B cell (primary cell): ENCODE measurements around the gene GPR137. TPM values are rescaled to one million over a fixed set of nuclear protein-coding genes. Genes with fewer than 3 reads are reported as not detected.
"Not testable (repeated sequence)": the region's sequence is repeated elsewhere in the genome, so short reads cannot be mapped to it uniquely, and the experiment has no call there.

Source experiments
- ATAC-seq: fragments of 200-7000 bp; cut with Tn5 transposase; one replicate; pipeline ENCODE4 v1.10.0; 2021; ENCODE audit warnings: low read depth, mild to moderate bottlenecking, moderate number of reproducible peaks, moderate library complexity
- CTCF ChIA-PET: fragments of 350-600 bp; sonication (Branson Sonifier 250); formaldehyde crosslinking; loops from one replicate; lab custom pipeline; 2021; ENCODE audit warnings: antibody characterized with exemption, inconsistent platforms; lab: Charles Lee
- POLR2A ChIA-PET: fragments of 350-600 bp; sonication (Branson Sonifier 250); formaldehyde crosslinking; loops from one replicate; lab custom pipeline; 2021; ENCODE audit warnings: antibody characterized with exemption; lab: Charles Lee
- DNase-seq: peaks from one replicate; pipeline ENCODE4 v3.0.0; 2013
- H2AFZ ChIP-seq: 2 replicates; pipeline ENCODE4 v1.6.1; 2012; ENCODE audit warnings: mild to moderate bottlenecking, low read depth, low read length; ENCODE audit not compliant: insufficient read depth, poor library complexity, severe bottlenecking
- H3K27ac ChIP-seq, 2 donors: 1 replicate in 1 of 2; 2 replicates in 1 of 2; pipeline ENCODE4 v1.5.1; 2012 to 2013; ENCODE audit warnings: low read length in 2 of 2, mild to moderate bottlenecking in 2 of 2, moderate library complexity in 1 of 2
- H3K27me3 ChIP-seq, 4 experiments: fragments of 200-600 bp in 1 of 4; sonication (generic) in 1 of 4; replicated peaks in 1 of 4; 1 replicate in 2 of 4; 2 replicates in 2 of 4; pipeline versions ENCODE4 v1.6.1 to v1.7.0; 2013 to 2016; ENCODE audit warnings: low read length in 3 of 4, mild to moderate bottlenecking in 2 of 4, mixed read lengths in 1 of 4, moderate library complexity in 1 of 4; ENCODE audit not compliant: insufficient read depth in 4 of 4, control insufficient read depth in 3 of 4; ENCODE audit errors: control extremely low read depth in 1 of 4
- H3K36me3 ChIP-seq, 2 experiments: replicated peaks in 1 of 2; 1 replicate in 1 of 2; 2 replicates in 1 of 2; pipeline versions ENCODE4 v1.6.1 to v1.7.1; 2013; ENCODE audit warnings: low read length in 1 of 2; ENCODE audit not compliant: insufficient read depth in 2 of 2, control insufficient read depth in 1 of 2; ENCODE audit errors: control extremely low read depth in 1 of 2, extremely low read depth in 1 of 2
- H3K4me1 ChIP-seq, 2 donors: fragments of 200-600 bp in 1 of 2; sonication (generic) in 1 of 2; 1 replicate in 1 of 2; 2 replicates in 1 of 2; pipeline versions ENCODE4 v1.5.1 to v1.6.1; 2013 to 2017; ENCODE audit warnings: low read length in 2 of 2; ENCODE audit not compliant: control insufficient read depth in 2 of 2, insufficient read depth in 2 of 2
- H3K4me2 ChIP-seq: replicated peaks from 2 replicates; pipeline ENCODE3; 2012; ENCODE audit warnings: mild to moderate bottlenecking, low read depth, low read length; ENCODE audit not compliant: poor library complexity, severe bottlenecking
- H3K4me3 ChIP-seq, 5 experiments: fragments of 200-600 bp in 1 of 5; sonication (generic) in 1 of 5; 1 replicate in 3 of 5; 2 replicates in 2 of 5; pipeline versions ENCODE4 v1.5.1 to v1.7.0; 2011 to 2016; ENCODE audit warnings: low read length in 4 of 5, mild to moderate bottlenecking in 4 of 5, low read depth in 2 of 5, control low read depth in 1 of 5, moderate library complexity in 1 of 5; ENCODE audit not compliant: insufficient read depth in 1 of 5; ENCODE audit errors: control extremely low read depth in 1 of 5, extremely low read depth in 1 of 5
- H3K79me2 ChIP-seq: fragments of 200-600 bp; sonication (generic); one replicate; pipeline ENCODE4 v1.6.0; 2016; ENCODE audit warnings: low read length; ENCODE audit not compliant: control insufficient read depth, insufficient read depth
- H3K9ac ChIP-seq: fragments of 200-600 bp; sonication (generic); 2 replicates; pipeline ENCODE4 v1.6.1; 2017; ENCODE audit warnings: mild to moderate bottlenecking, low read length, moderate library complexity
- H3K9me3 ChIP-seq, 3 donors: one replicate each; pipeline versions ENCODE4 v1.6.1 to v1.7.1; 2013; ENCODE audit warnings: low read length in 2 of 3; ENCODE audit not compliant: control insufficient read depth in 2 of 3, insufficient read depth in 1 of 3; ENCODE audit errors: control extremely low read depth in 1 of 3
- H4K20me1 ChIP-seq: 2 replicates; pipeline ENCODE4 v1.6.0; 2012; ENCODE audit warnings: mild to moderate bottlenecking, low read length; ENCODE audit not compliant: insufficient read depth, control insufficient read depth, poor library complexity, severe bottlenecking
- H3K27ac Mint-ChIP-seq: one replicate; pipeline ENCODE4 v1.8.0; 2021; ENCODE audit warnings: mixed read lengths
- H3K27me3 Mint-ChIP-seq: one replicate; pipeline ENCODE4 v1.8.0; 2021; ENCODE audit warnings: mixed read lengths
- H3K4me1 Mint-ChIP-seq: one replicate; pipeline ENCODE4 v1.8.0; 2021; ENCODE audit warnings: mixed read lengths
- H3K4me3 Mint-ChIP-seq: one replicate; pipeline ENCODE4 v1.8.0; 2021; ENCODE audit warnings: mixed read lengths
- H3K9me3 Mint-ChIP-seq: one replicate; pipeline ENCODE4 v1.8.0; 2022; ENCODE audit warnings: mixed read lengths; ENCODE audit not compliant: insufficient read depth
- EZH2 ChIP-seq: IDR thresholded peaks from 2 replicates; pipeline ENCODE4 v1.6.1; 2012; ENCODE audit warnings: borderline replicate concordance, low read depth, mild to moderate bottlenecking, moderate library complexity, low read length; ENCODE audit not compliant: insufficient read depth, poor library complexity, severe bottlenecking
- WGBS: methylation state at CpG from one replicate; pipeline ENCODE4 v1.1.5; 2013; ENCODE audit warnings: missing lambda C conversion rate; ENCODE audit not compliant: insufficient coverage; 5-methylcytosine and 5-hydroxymethylcytosine counted together
- intact Hi-C: fragments of 100-400 bp; cut with micrococcal nuclease; formaldehyde crosslinking; loops from one replicate; pipeline ENCODE4 v1.10.0; 2022
- polyA plus RNA-seq: library from polyadenylated mRNA; depleted of rRNA; stranded (reverse); fragments of >200 nt; gene quantifications from 2 replicates; pipeline ENCODE4 v1.2.3, GENCODE V29; 2012
- total RNA-seq, 2 donors: library from RNA; stranded (reverse); fragments of 120-200 nt in 1 of 2; gene quantifications; 1 replicate in 1 of 2; 2 replicates in 1 of 2; pipeline versions ENCODE4 v1.2.3 to v1.2.4, GENCODE V29; 2013 to 2022
- TF ChIP-seq, protein P1 (sequence below): fragments of 200-600 bp; IDR thresholded peaks from one replicate; pipeline ENCODE4 v1.8.0; 2022; ENCODE audit warnings: antibody characterized with exemption, mild to moderate bottlenecking

Gene GPR137
- total and polyA plus RNA-seq, 2 donors (not counting 1 experiment from before 2014, with no cell fraction given), result 49.9 to 66.1 TPM

- ChIA-PET CTCF (interaction anchor here (0.6 to 1.7 kb wide), 3 partner anchors 10 to 116 kb away, joined by 3 to 5 read pairs (median 4); no protein-coding TSS in a partner anchor), POLR2A (interaction anchor here (0.6 kb wide), 1 partner anchor 19 kb away, joined by 4 read pairs; no protein-coding TSS in a partner anchor)
- Mint-ChIP-seq H3K4me3 (peak overlapping the region; percentile 10), H3K4me1 (peaks cover 32% of the 10 kb centered on the region), H3K9me3 (no peaks in the 10 kb centered on the region), H3K27ac (no peak overlapping the region), H3K27me3 (no peaks in the 10 kb centered on the region)
- Histone ChIP-seq H3K4me3 (no peak overlapping the region), H3K27me3 (no peaks in the 10 kb centered on the region), H3K4me1 (peaks cover 8 to 26% of the 10 kb centered on the region in 2 donors), H3K27ac (no peak overlapping the region), H3K9me3 (no peaks in the 10 kb centered on the region), H3K79me2 (peaks cover 37% of the 10 kb centered on the region), H3K4me2 (no peak overlapping the region), H4K20me1 (peaks cover 21% of the 10 kb centered on the region), H2AFZ (no peak overlapping the region), H3K9ac (no peak overlapping the region), H3K36me3 (peaks cover 0 to 32% of the 10 kb centered on the region in 2 experiments)
- intact Hi-C loops, result loop anchor here (5.0 kb wide), 1 partner anchor 427 kb away; the partner anchor contains the start of gene RASGRP2
- WGBS, result 96% methylated on average over 23 of the region's 24 CpGs
- DNase-seq, result no peak
- no peak for TF ChIP-seq EZH2
- TF ChIP-seq, protein P1, sequence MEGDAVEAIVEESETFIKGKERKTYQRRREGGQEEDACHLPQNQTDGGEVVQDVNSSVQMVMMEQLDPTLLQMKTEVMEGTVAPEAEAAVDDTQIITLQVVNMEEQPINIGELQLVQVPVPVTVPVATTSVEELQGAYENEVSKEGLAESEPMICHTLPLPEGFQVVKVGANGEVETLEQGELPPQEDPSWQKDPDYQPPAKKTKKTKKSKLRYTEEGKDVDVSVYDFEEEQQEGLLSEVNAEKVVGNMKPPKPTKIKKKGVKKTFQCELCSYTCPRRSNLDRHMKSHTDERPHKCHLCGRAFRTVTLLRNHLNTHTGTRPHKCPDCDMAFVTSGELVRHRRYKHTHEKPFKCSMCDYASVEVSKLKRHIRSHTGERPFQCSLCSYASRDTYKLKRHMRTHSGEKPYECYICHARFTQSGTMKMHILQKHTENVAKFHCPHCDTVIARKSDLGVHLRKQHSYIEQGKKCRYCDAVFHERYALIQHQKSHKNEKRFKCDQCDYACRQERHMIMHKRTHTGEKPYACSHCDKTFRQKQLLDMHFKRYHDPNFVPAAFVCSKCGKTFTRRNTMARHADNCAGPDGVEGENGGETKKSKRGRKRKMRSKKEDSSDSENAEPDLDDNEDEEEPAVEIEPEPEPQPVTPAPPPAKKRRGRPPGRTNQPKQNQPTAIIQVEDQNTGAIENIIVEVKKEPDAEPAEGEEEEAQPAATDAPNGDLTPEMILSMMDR, result no peak
- no peak for ATAC-seq
Observed at GRCh38 chr11:64314805-64315561, 29.3 kb downstream of the GPR137 start.

DNA sequence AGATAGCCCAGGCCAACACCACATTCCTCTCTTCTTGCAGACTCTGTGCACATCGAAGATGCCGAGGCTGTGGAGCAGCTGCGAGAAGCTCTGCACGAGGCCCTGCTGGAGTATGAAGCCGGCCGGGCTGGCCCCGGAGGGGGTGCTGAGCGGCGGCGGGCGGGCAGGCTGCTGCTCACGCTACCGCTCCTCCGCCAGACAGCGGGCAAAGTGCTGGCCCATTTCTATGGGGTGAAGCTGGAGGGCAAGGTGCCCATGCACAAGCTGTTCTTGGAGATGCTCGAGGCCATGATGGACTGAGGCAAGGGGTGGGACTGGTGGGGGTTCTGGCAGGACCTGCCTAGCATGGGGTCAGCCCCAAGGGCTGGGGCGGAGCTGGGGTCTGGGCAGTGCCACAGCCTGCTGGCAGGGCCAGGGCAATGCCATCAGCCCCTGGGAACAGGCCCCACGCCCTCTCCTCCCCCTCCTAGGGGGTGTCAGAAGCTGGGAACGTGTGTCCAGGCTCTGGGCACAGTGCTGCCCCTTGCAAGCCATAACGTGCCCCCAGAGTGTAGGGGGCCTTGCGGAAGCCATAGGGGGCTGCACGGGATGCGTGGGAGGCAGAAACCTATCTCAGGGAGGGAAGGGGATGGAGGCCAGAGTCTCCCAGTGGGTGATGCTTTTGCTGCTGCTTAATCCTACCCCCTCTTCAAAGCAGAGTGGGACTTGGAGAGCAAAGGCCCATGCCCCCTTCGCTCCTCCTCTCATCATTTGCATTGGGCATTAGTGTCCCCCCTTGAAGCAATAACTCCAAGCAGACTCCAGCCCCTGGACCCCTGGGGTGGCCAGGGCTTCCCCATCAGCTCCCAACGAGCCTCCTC lies 30.2 kb downstream of the GPR137 start:
- not testable (repeated sequence) for H3K9me3 ChIP-seq, ATAC-seq, H3K4me2 ChIP-seq, DNase-seq, H3K9me3 Mint-ChIP-seq, H3K4me3 ChIP-seq, H3K27me3 ChIP-seq, H3K9ac ChIP-seq, H2AFZ ChIP-seq, H3K27me3 Mint-ChIP-seq
- Histone ChIP-seq H3K4me1 (peaks cover 8 to 26% of the 10 kb centered on the region in 2 donors), H3K27ac (peak overlapping the region; percentile 99 to 100), H3K36me3 (peaks cover 0 to 29% of the 10 kb centered on the region in 2 experiments), H4K20me1 (peaks cover 17% of the 10 kb centered on the region), H3K79me2 (peaks cover 31% of the 10 kb centered on the region)
- Mint-ChIP-seq H3K4me1 (peaks cover 35% of the 10 kb centered on the region), H3K27ac (peak overlapping the region; percentile 100), H3K4me3 (peak overlapping the region; percentile 98)
- intact Hi-C loops, result loop anchor here (5.0 kb wide), 1 partner anchor 426 kb away; the partner anchor contains the start of gene RASGRP2
- CTCF ChIA-PET, result interaction anchor here (0.6 to 4.7 kb wide), 11 partner anchors 11 to 373 kb away, joined by 3 to 188 read pairs (median 16); partner anchors contain the start of genes CCDC88B, ESRRA, FERMT3 and RPS6KA4
- POLR2A ChIA-PET, result interaction anchor here (0.6 to 2.5 kb wide), 2 partner anchors 18 to 25 kb away, joined by 4 to 50 read pairs; partner anchors contain the start of gene CCDC88B
- WGBS, result 87% methylated on average over 21 of the region's 25 CpGs
